HG03460 (cell line): ENCODE data around the gene FLRT1.

Experiments
- ATAC-seq: cut with Tn5 transposase; IDR thresholded peaks from one replicate; pipeline ENCODE4 v1.9.1; 2021; ENCODE audit not compliant: unreplicated experiment

FLRT1 gene

DNA sequence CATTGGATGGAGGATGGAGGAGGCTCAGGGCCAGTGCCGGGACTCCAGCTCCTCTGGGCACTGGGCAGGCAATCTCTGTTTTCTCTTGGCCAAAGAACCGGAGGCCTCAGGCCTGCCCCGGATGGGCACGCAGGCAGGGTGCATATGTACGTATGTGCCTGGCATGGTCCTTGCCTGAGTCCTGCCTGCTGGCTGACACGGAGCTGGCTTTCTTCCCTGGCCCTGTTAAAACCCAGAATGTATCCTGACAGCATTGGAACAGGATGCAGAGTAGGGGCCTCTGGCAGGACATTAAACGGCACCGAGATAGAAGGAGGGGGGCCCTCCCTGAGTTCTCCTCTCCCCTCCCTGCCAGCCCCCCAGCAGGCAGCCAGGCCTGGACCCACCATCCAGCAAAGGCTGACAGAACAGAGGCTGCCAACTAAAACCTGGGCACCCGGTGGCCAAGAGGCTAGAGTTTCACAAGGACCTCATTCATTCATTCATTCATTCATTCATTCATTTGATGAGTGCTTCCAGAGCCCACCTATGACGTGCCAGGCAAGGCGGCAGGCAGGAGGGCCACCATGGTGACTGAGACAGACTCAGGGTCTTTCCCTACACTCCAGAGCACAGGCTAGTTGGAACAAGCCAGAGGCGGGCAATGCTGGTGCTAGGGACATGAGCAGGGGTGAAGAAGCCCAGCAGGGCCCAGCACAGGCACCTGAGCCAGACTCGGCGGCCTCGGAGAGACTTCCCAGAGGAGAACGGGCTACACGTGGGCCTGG lies 28.8 kb downstream of the FLRT1 start:
- ATAC-seq: no peak

DNA sequence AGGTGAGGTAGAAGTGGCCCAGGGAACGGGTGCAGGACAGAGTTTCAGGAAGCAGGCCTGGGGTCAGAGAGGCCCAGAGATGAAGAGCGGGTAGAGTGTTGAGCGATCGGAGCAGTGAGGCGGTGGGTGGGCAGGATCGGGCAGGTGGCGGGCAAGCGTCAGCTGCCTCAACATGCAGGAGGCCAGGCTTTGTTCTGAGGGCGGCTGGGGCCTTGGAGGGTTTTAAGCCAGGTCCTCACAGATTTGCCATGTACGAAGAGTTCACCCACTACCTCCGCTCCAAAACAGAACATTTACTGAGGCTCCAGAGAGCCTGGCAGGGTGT lies 29.4 kb downstream of the FLRT1 start:
- no peak for ATAC-seq

DNA sequence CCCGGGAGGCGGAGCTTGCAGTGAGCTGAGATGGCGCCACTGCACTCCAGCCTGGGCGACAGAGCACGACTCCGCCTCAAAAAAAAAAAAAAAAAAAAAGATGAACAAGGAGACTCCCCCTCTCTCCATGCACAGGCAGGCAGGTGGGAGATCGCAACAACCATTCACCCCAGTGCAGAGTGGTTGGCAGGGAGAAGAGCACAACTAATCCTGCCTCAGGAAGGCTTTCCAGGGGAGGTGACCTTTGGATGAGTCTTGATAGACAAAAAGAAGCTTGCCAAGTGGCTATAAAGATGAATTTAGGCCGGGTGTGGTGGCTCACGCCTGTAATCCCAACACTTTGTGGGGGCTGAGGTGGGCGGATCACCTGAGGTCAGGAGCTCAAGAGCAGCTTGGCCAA lies 30.0 kb downstream of the FLRT1 start:
- ATAC-seq: no peak

DNA sequence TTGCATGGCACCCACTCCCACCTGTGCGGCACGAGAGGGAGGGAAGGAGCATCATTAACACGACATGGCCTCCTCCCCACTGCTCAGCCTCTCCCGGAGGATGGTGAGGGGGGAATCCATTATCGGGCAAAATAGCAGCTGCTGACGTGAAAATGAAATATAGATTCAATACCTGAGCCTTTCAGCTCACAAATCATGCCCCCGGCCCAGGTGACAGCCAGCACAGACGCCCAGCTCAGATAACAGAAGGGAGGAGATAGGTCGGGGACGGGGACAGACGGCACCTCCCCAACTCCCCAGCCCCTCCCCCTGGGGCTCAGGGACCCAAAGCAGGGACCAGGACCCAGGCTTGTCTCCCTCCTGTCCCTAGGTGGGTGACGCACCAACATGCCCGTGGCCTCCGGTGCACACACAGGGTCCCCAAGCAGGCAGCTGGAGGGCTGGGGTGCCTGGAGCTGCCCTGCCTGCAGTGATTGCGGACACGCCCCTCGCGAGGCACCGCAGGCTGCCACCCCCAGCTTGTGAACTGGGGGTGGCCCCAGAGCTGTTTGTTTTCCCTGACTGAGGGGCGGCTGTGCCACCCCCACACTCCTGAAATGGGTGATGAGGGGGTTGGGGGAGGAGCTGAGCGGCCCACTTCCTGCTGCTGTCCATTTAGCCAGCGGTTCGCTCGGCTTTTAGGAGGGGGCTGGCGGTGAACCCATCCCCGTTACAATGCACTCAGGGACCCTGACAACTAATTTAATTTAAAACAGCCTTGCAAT lies 31.7 kb downstream of the FLRT1 start:
- no peak for ATAC-seq

DNA sequence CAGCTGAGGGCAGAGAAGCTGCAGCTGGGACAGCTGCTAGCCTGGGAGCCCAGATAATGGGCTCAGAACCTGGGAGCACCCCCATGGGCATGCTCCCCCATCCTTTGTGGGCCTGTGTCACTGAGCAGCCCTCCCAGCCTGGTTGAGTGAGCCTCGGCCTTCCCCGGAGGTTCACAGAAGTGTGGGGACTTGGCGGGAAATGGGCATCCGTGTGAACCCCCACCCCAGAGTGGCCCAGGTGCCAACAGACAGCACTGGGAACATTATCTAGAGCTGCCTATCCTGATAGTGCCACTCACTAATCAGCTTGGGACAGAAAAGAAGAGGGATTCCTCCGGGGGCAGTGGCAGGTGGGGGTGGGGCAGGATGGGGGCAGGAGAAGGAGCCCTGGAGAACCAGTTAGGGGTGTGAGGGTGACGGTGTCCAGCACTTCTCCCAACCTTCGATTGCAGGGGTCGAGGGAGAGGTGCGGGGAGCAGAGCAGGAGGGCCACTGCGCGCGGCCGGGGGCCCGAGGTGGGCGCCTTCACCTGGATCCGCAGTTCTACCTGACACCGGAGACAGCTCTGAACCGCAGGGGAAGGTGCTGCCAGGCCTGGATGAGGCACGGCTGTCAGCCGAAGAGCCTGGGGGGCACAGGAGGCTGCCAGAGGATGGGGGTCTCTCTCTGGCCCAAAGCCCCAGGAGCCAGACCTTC lies 33.1 kb downstream of the FLRT1 start:
- no peak for ATAC-seq

DNA sequence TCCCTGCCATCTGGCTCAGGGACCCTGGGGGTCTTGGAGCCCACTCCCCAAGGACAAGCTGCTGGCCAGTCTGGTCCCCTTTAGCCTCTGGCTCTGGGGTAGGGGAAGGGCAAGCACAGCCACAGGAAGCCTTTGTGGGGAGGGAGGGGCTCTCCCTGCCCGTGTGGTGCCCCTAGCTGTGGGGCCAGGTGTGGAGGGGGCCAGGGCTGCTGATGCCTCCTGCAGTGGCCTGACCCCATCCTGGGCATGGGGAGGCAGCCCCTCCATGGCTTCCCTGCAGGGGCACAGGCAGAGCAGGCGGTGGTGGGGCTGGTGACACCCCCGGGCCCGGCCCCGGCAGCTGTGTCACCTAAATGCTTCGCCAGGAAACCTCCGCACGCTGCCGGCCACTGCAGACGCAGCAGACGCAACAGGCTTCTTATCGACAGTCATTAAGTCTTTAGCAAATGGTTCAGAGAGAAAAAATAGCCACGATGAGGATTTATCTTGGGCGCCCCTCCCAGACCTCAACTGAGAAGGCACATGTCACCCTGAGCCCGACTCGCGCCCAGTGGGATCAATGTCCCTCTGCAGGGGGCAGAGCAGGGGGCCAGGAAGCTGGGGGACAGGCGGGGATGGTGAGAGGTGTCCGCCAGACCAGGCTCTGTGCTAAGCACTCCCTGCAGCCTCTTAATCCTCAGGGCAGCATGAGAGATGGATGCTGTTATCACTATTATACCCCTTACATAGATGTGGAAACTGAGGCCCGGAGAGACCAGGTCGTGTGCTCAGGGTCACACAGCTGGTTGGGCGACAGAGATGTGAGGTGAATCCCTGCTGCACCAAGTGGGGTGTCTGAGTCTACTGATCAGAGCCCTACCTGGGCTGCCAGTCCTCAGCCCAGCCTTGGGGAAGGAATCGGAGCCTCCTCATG lies 33.9 kb downstream of the FLRT1 start:
- no peak for ATAC-seq

DNA sequence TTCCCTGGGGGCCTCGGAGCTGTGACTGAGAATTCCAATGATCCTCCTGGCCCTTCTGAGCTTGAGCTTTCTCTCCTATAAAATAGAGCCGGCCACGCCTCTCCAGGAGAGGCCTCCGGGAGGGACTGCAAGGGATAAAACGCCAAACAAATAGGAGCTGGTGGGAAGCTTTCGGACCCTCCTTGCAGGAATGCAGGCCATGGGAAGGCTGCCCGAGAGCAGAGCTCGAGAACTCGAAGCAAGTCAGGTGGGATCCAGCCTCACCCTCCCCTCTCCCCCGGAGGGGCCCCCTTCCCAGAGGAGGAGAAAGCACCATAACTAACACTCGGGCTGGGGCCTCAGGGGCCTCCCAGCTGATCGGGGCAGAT lies 34.6 kb downstream of the FLRT1 start:
- no peak for ATAC-seq

DNA sequence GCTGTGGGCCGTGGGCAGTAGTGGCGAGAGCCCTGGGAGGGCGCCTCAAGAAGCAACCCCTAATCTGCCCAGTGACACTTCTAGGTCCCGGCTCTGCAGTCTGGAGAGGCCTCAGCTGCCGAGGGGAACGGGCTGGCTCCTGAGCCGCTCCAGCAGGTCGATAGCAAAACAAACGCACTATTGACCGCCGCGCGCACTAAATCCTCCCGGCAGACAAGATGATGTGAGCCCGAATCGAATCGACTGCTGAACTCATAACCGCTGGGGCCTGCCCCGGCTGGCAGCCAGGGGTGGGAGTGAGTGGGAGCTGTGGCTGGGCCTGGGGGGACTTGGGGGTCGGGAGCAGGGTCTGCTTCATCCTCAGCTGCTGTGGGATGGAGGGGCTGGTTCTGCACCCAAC lies 36.1 kb downstream of the FLRT1 start:
- ATAC-seq: no peak

DNA sequence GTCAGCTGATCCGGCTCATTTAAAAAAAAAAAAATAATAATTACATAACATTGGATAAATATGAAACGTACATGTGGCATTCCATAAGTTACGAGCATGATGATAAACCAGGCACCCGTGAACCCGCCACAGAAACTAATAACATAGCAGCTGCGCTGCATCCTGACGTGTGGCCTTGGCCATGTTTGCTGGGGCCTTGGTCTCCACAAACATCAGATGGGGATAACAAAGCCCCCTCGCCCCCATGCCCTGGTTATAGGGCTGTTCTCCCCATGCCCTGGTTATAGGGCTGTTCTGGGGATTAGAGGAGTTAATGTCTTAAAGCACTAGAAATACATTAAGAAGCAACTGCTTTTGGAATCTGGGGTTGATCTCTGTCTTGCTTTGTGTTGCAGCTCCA lies 36.7 kb downstream of the FLRT1 start:
- no peak for ATAC-seq

DNA sequence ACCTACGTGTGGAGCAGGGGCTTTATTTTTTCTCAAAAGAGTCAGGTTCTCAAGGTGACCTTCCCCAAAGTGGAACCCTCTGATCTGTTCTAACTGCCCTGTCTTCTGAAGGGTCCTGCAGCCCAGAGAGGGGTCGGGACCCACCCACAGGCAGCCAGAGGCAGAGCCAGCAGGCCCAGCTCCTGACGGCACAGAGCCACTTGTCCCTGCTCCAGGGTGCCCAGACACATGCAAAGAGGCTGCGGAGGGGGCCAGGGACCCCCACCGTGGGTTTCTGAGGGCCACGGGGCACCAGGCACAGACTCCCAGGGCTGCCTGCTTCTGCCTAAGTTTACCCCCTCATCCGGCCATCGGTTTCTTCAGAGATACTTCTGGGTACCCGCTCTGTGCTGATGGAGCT lies 37.1 kb downstream of the FLRT1 start:
- no peak for ATAC-seq

DNA sequence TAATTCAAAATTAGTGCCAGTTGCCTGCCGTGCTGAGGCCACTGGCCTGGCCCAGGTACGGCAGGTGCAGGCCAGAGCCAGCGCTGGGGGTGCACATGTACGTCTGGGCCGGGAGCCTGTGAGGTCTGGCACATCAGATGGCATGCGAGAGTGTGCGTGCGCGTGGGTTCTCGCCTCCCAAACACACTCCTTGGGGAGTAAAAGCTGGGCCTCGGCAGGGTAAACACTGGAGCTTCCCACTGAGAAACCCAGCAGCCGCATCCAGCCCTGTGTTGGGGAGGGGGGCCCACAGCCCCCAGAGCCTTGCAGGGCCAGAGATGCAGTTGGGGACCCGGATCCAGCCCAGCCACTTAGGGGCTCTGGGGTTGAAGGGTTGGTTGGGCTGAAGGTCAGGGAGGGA lies 37.8 kb downstream of the FLRT1 start:
- no peak for ATAC-seq

DNA sequence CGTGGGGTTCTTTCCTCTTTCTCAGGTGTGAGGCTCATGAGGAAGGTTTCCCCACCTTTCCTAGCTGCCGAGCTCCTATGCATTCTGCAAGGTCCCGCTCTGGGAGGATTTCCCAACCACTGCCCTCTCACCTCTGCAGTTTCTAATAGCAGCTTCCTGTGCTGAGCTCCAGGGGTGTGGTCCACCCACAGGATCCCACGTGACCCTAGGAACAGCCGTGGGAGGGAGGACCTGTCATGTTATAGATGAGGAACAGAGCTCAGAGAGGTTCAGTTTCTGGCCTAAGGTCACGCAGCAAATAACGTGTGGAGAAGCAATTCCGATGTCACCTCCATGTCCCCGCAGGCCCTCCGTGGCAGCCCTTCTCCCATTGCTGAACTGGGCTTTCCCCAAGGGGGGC lies 38.5 kb downstream of the FLRT1 start:
- ATAC-seq: no peak

DNA sequence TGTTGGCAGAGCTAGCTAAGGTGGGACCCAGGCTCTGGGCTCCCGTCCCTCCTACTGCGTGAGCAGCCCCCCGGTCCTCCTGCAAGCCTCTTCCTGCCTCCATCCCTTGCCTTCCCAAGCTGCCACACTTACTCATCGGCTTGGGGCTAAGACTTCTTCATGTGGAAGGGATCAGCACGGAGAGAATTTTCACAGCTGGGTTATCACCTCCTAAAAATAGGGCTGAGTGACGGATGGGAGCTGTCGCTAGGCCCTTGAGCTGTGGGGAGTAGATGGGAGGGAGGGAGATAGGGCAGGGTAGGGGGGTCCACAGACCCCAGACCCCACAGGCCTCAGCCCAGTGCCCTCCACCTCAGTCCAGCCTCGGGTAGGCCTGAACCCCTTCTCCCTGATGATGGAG lies 41.0 kb downstream of the FLRT1 start:
- ATAC-seq: no peak

DNA sequence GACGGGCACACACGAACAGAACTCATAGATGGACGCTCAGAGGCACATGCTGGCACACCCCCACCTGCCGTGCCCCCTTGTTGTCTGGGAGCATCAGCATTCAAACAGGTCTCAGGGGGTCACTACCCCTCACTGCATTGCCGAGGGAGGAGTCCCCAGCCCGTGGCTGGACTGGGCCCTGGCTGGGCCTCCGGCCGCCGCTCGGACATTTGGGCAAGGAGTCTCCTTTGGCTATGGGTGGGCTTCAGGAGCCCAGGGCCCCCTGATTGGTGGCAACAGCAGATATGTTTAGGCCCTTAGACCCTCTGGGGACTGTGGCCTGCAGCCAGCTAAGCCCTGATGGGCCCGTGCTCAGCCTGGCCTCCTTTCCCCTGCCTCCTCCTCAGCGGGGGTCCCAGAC lies 41.9 kb downstream of the FLRT1 start:
- no peak for ATAC-seq

DNA sequence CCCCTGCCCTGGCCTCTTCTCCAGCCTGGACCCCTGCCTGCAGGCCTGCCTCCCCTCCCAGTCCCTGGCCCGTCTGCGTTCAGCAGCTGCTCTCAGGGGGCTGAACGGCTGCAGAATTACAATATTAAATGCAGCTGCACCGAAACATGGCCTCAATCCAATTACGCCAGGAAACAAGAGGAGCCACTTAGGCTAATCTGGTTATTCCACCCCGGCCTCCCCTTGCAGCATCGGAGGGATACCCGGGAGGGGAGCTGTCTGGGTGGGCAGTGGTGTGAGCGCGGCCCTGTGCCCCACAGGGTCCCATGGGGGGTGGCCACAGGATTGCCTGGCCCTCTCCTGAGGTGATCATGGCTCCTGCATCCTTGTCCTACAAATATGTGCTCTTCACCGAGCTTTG lies 42.6 kb downstream of the FLRT1 start:
- no peak for ATAC-seq

DNA sequence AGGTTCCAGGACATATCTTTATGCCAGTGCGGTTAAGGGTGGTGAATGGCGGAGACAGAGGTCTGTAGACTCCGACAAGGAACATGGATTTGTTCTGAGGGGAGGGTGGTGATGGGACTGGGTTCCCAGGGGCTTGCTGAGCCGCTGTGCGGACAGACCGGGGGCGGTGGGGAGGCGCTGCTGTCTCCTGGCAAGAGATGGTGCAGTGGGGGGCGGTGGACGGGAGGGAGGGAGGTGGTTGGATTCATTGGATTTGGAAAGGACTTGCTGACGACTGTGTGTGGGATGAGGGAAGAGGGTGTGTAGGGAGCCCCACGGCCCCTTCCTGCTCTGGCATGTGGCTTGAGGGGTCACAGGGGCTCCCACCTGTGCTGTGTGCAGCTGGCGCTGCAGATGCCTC lies 43.2 kb downstream of the FLRT1 start:
- no peak for ATAC-seq

DNA sequence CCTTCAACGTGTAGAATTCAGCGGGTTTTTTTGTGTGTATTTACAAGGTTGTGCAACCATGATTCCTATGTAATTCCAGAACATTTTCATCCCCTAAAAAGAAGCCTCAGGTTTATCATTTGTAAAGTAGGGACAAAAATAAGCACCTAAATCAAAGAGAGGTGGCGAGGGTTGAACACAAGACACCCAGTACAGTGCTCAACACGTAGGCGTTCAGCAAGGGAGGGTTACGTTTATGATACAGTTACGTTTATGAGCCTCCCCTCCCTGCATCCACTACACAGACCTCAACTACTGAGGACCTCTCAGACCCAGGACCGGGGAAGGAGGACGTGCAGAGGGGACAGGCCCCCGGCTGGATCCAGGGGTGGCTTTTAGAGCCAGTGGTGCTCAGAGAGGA lies 44.7 kb downstream of the FLRT1 start:
- ATAC-seq: no peak

DNA sequence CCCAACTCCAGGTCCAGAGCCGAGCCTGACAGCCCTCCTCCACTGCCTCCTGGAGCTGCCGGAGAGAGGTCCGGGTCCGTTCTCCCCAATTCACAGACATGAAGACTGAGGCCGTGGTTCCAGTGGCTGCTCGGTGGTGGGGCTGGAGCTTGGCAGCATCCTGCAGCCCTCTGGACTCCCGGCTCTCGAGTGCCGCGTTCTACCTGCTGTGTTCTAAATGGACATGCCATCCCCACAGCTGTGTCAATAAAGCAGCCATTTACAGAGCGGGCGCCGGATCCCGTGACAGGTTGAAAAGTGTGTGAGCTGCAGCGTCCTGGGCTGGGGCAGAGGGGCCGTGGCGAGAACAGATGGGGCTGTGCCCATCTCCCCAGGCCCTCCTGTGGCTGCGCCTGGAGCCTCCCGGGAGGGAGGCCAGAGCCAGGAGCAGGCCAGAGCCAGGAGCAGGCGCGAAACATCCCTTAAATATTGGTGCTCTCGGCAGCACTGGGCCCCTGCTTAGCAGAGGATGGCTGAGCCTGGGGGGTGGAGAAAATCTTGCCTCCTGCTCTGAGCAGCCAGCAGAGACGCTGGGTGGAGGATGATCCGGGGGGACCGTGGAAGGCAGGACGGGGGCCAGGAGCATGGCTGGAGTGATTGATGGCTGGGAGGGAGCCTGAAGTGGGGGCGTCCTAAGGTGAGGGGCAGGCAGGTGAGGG lies 46.2 kb downstream of the FLRT1 start:
- ATAC-seq: no peak

DNA sequence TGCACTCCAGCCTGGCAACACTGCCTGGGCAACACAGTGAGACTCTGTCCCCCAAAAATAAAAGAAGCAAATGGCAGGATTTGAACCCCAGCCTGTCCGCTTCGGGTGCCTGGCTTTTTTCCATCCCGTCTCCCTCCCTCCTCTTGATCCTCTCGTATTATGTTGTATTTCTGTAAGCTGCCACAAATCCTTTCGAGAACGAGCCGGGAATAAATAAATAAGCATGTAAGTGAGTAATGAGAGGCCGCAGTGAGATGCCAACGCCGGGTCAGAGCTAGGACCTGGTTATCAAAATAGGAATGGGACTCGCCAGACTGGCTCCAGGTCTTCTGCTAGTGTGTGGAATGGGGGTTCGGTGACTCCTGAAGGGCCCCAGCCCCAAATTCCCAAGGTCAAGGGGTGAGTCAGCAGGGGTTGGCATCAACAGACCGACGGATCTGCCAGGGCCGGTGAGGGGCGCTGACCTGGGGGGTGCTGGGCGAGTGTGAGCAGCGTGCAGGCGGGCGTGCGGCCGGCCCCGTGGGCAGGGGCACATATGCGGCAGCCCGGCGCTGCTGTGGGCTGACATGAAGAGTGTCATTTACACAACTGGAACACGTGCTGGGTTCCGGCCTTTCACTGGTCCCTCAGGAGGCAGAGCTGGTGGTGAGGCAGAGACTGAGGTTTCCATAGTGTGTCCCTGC lies 47.8 kb downstream of the FLRT1 start:
- no peak for ATAC-seq
